ENCODE measurements around the gene CDK6. TPM values are rescaled to one million over a fixed set of nuclear protein-coding genes. Genes with fewer than 3 reads are reported as not detected.

The CDK6 gene
- total RNA-seq, 3 donors from 2014 or later (not counting 1 experiment from before 2014, with no cell fraction given) = 41.1 to 46.3 (median 45.1) TPM

DNA sequence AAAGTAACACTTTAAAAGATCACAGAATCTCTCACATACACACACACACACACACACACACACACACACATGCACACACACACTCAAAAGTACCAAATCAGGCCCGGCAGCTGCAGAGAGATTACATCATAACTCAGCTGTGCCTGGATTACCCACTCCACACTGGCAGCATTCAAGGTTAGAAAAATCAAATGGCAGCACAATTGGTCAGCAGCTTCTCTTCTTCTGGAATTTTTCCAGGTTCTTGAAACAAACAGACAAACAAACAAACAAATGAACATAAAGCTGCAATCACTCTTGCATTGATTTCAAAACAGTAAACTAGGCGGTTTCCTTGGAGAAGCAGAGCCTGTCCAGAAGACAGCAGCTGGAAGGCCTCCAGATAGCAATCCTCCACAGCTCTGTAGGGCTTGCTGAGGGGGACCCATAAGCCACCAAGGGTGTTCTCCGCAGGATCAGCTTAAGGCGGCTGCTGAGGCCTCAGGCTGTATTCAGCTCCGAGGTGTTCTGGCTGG lies 221.7 kb downstream of the CDK6 start:
- WGBS (ENCODE audit: insufficient coverage) = 94% methylated on average over 5 of the region's 5 CpGs
- Histone ChIP-seq H3K4me3 (ENCODE audit: low read length) (no peak overlapping the region), H3K27me3 (ENCODE audit: control insufficient read depth, insufficient read depth, low read length) (no peaks in the 10 kb centered on the region), H3K9me3 (ENCODE audit: control insufficient read depth, insufficient read depth, low read length) (no peaks in the 10 kb centered on the region), H3K36me3 (ENCODE audit: control insufficient read depth, insufficient read depth, low read length) (peaks cover 38% of the 10 kb centered on the region), H3K27ac (ENCODE audit: low read length) (no peak overlapping the region), H3K4me1 (ENCODE audit: control insufficient read depth, insufficient read depth, low read length) (no peaks in the 10 kb centered on the region)
- no peak for ATAC-seq
- no peak overlapping the region for H3K4me3 Mint-ChIP-seq
- DNase-seq = no peak
- no peaks in the 10 kb centered on the region for H3K27me3 Mint-ChIP-seq (ENCODE audit: low read depth in 2 of 2)
- intact Hi-C loops (cut with micrococcal nuclease) = no loop called here
- H3K27ac Mint-ChIP-seq = no peak overlapping the region
- H3K4me1 Mint-ChIP-seq = no peaks in the 10 kb centered on the region
- H3K9me3 Mint-ChIP-seq = no peaks in the 10 kb centered on the region
- TF ChIP-seq CTCF (IDR thresholded peaks at IDR 0.05) = no peak
- H3K36me3 Mint-ChIP-seq = peaks cover 31% of the 10 kb centered on the region

- Mint-ChIP-seq H3K4me1 (no peaks in the 10 kb centered on the region), H3K27me3 (ENCODE audit: low read depth in 2 of 2) (no peaks in the 10 kb centered on the region), H3K4me3 (no peak overlapping the region), H3K27ac (no peak overlapping the region), H3K9me3 (no peaks in the 10 kb centered on the region), H3K36me3 (peaks cover 31% of the 10 kb centered on the region)
- intact Hi-C loops (cut with micrococcal nuclease) = no loop called here
- Histone ChIP-seq H3K36me3 (ENCODE audit: control insufficient read depth, insufficient read depth, low read length) (peaks cover 38% of the 10 kb centered on the region), H3K27ac (ENCODE audit: low read length) (no peak overlapping the region), H3K27me3 (ENCODE audit: control insufficient read depth, insufficient read depth, low read length) (no peaks in the 10 kb centered on the region), H3K9me3 (ENCODE audit: control insufficient read depth, insufficient read depth, low read length) (no peaks in the 10 kb centered on the region), H3K4me3 (ENCODE audit: low read length) (no peak overlapping the region), H3K4me1 (ENCODE audit: control insufficient read depth, insufficient read depth, low read length) (no peaks in the 10 kb centered on the region)
- DNase-seq = no peak
- no peak for TF ChIP-seq CTCF (IDR thresholded peaks at IDR 0.05)
- no peak for ATAC-seq
- 100% methylated on average over 3 of the region's 3 CpGs for WGBS (ENCODE audit: insufficient coverage)
These were observed 222.7 kb downstream of the CDK6 start for GRCh38 chr7:92613720-92614119.

- no peaks in the 10 kb centered on the region for H3K4me1 Mint-ChIP-seq
- ATAC-seq (no peak), DNase-seq (no peak)
- H3K27ac ChIP-seq (ENCODE audit: low read length) = no peak overlapping the region
- no peaks in the 10 kb centered on the region for H3K27me3 Mint-ChIP-seq (ENCODE audit: low read depth in 2 of 2)
- peaks cover 31% of the 10 kb centered on the region for H3K36me3 Mint-ChIP-seq
- H3K9me3 ChIP-seq (ENCODE audit: control insufficient read depth, insufficient read depth, low read length) = no peaks in the 10 kb centered on the region
- no peak overlapping the region for H3K4me3 Mint-ChIP-seq
- H3K36me3 ChIP-seq (ENCODE audit: control insufficient read depth, insufficient read depth, low read length) = peaks cover 37% of the 10 kb centered on the region
- no peaks in the 10 kb centered on the region for H3K9me3 Mint-ChIP-seq
- H3K4me3 ChIP-seq (ENCODE audit: low read length) = no peak overlapping the region
- H3K27ac Mint-ChIP-seq = no peak overlapping the region
- no peaks in the 10 kb centered on the region for H3K4me1 ChIP-seq (ENCODE audit: control insufficient read depth, insufficient read depth, low read length)
- intact Hi-C loops (cut with micrococcal nuclease) = no loop called here
- no peaks in the 10 kb centered on the region for H3K27me3 ChIP-seq (ENCODE audit: control insufficient read depth, insufficient read depth, low read length)
- no peak for TF ChIP-seq CTCF (IDR thresholded peaks at IDR 0.05)
These were observed 223.2 kb downstream of the CDK6 start for GRCh38 chr7:92613214-92613613.

DNA sequence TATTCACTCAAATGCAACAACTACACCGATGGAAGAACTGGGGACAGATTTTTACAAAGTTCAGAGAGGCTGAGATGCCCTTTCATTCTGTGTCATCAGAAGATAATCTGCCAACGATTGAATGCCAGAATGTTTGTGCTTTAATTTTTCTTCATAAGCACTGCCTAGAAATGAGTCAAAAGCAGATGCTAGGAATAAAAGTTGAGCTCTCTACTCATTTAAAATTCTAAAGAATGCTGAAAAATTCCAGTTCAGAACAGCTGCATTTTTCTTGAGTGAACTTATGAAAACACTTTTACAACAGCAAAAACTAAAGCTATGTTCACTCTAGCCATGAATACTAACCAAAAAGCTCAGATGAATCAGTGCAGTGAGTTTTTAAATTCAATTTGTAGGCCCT lies 223.9 kb downstream of the CDK6 start:
- Mint-ChIP-seq H3K27ac (no peak overlapping the region), H3K4me3 (no peak overlapping the region), H3K36me3 (peaks cover 31% of the 10 kb centered on the region), H3K9me3 (no peaks in the 10 kb centered on the region), H3K4me1 (no peaks in the 10 kb centered on the region), H3K27me3 (ENCODE audit: low read depth in 2 of 2) (no peaks in the 10 kb centered on the region)
- no peak for TF ChIP-seq CTCF (IDR thresholded peaks at IDR 0.05)
- no peak for ATAC-seq
- intact Hi-C loops (cut with micrococcal nuclease) = no loop called here
- H3K4me1 ChIP-seq (ENCODE audit: control insufficient read depth, insufficient read depth, low read length) = no peaks in the 10 kb centered on the region
- no peak for DNase-seq
- H3K9me3 ChIP-seq (ENCODE audit: control insufficient read depth, insufficient read depth, low read length) = no peaks in the 10 kb centered on the region
- peaks cover 33% of the 10 kb centered on the region for H3K36me3 ChIP-seq (ENCODE audit: control insufficient read depth, insufficient read depth, low read length)
- H3K27ac ChIP-seq (ENCODE audit: low read length) = no peak overlapping the region
- H3K27me3 ChIP-seq (ENCODE audit: control insufficient read depth, insufficient read depth, low read length) = no peaks in the 10 kb centered on the region
- no peak overlapping the region for H3K4me3 ChIP-seq (ENCODE audit: low read length)
- WGBS (ENCODE audit: insufficient coverage) = 56% methylated on average over 2 of the region's 2 CpGs
